SK-MEL-5 (cell line): Measurements from ENCODE around the gene KIAA0753. TPM values are rescaled to one million over a fixed set of nuclear protein-coding genes. Genes with fewer than 3 reads are reported as not detected.

ENCODE experiments used
- DNase-seq: peaks from one replicate; pipeline ENCODE4 v3.0.0-alpha.2; 2016; ENCODE audit warnings: low read depth, low spot score
- in situ Hi-C: cut with HindIII; loops from 2 replicates; pipeline ENCODE4 v1.10.0; 2016; ENCODE audit warnings: low sequenced_read_pairs, high pct_unique_total_duplicates, low pct_unique_long_range_greater_than_20kb
- total RNA-seq: library from RNA; depleted of rRNA; stranded (reverse); fragments of >200 nt; shearing (Covaris generic); gene quantifications from 2 replicates; pipeline ENCODE4 v1.2.3, GENCODE V29; 2014

KIAA0753 gene
- total RNA-seq, 1 experiment from 2014 or later, result 14.9 TPM

GRCh38 chr17:6567528-6568183 is 72.9 kb downstream of the KIAA0753 start:
- no peak for DNase-seq
- in situ Hi-C loops, result no loop called here

- in situ Hi-C loops, result no loop called here
- no peak for DNase-seq
These were observed 79.1 kb downstream of the KIAA0753 start for GRCh38 chr17:6561446-6561845.

- in situ Hi-C loops, result no loop called here
- DNase-seq, result no peak
These were observed 80.0 kb downstream of the KIAA0753 start for GRCh38 chr17:6560496-6560895.

DNA sequence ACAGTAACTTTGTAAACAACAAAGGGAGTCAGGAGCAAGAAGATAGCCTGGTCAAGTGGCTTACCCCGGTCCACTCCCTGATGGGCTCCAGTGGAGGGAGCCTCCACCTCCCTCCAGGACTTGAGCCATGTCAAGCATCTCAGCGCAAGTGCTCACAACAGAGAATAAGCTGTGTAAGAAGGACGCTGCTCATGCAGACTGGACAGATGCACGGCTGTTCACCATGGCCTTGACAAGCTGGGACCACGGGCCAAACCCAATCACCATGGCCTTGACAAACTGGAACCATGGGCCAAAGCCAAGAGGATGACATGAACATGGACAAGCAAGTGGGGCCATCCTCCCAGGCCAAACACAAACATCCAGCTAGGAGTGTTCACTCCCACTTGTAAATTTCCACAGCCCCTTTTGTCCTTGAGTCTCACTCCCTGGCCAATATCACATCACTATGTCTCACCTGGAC is 80.7 kb downstream of the KIAA0753 start:
- in situ Hi-C loops, result no loop called here
- no peak for DNase-seq

DNA sequence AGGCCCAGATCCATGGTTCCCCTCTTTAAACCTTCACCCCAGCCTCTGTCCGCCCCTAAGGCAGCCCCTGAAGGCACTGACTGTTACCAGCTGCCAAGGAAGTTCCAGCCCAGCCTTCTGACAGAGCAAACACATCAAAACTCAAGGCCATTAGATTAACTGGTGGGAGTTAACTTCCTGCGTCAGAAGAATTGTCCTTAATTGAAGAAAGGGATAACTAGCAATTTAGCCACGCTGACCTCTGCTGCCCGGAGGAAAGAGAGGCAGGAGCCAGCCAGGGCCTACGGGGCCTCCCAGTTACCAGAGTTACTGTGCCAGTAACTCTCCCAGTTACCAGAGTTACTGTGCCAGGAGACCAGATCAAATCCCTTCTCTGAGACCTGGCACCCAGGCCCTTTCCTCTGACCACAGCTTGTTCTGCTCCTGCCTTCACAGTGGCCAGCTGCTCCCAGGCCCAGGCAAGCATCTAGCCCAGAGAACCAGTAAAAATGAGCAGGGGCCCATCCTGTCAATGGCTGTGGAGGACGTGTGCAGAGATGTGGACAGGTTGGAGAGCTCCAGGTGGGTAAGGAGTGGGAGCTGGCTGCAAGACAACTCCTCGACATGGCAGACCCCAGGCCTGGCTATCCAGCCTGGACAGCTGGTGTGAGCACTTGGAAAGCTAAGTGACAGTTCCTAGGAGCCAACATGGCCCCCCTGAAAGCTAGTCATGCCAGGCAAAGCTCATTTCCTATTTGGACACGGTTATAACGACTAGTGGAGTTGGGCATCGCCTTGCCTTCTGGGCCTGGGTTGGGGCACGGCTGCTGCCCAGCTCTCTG is 81.4 kb downstream of the KIAA0753 start:
- DNase-seq, result no peak
- in situ Hi-C loops, result no loop called here

DNA sequence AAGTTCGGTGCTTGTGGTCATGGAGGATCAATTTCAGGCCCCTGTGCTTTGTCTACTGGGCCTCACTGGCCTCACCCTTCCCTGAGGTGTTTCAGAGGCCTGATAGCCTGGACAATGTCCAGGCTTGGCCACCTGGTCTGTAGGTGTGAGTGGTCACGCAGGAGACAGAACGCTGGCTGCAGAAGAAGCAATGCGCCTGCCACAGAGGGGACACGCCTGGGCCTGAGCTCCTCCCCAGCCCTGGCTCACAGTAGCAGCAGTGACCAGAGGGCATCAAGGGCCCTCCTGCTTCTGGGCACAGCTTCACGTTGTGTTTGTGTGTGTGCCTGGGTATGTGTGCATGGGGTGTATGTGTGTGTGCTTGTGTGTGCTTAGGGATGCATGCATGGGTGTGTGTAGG is 82.2 kb downstream of the KIAA0753 start:
- in situ Hi-C loops, result no loop called here
- no peak for DNase-seq

DNA sequence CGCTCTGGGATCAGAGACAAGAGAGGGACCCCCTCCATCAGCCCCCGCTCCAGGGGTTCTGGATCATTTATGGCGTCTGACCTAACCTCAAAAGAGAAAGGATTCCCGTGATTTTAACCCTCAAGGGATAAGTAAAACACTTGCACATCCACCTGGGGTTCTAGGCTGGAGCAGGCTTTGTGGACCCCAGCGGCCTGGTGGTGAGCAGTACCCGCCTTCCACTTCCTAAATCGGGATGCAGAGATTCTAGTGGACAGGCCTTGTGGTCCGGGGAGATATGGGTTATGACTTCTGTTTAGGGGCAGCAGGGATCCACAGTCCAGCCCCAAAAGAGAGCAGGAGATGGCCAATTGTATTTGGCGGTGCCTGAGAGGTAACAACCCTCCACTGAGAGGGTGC is 83.5 kb downstream of the KIAA0753 start:
- in situ Hi-C loops, result no loop called here
- no peak for DNase-seq

- DNase-seq, result no peak
- in situ Hi-C loops, result no loop called here
These were observed 84.1 kb downstream of the KIAA0753 start, which contains the start of gene PITPNM3 for GRCh38 chr17:6556121-6557039. PITPNM3 (minus strand) TSS chr17:6556555; CDS start chr17:6556406, 149 bp downstream.

DNA sequence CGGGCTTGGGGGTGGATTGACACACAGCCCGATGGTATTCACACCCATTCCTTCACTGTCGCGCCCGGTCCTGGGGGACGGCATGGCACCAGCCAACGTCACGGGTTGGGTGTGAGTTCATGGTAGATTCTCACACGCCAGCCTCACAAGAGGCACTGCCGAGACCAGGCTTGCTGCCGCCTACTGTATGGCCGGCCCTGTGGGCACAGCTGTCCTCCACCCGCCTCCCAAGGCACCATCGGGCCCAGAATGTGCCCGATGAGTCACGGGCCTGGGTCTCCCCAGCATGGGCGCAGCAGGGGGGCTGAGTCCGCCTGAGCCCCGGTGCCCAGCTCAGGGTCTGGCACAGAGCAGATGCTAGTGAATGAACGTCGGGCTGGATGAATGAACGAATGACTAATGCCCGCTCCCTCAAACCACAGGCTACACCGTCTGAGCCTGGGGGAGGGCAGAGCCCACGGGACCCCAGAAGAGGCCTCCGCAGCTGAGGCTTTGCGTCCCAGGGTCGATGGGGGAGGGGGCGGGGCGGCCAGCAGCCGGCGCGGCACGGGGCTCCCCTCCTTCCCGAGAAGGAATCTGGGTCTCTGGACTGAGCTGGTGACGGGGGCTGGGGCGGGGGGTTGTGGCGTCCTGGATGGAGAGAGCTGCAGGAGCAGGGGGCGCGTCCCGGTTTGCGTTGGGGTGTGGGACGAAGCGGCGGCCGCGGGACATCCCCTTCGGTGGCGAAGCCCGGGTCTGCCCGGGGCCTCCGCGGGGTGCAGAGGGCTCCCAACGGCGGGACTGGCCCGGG is 85.0 kb downstream of the KIAA0753 start:
- DNase-seq, result no peak

GRCh38 chr17:6554871-6555330 is 85.6 kb downstream of the KIAA0753 start:
- in situ Hi-C loops, result no loop called here
- no peak for DNase-seq

More for the DNA sequence above, 85.0 kb downstream of the KIAA0753 start:
- in situ Hi-C loops, result no loop called here

- in situ Hi-C loops, result no loop called here
- DNase-seq, result no peak
These were observed 86.2 kb downstream of the KIAA0753 start for GRCh38 chr17:6554342-6554741.

DNA sequence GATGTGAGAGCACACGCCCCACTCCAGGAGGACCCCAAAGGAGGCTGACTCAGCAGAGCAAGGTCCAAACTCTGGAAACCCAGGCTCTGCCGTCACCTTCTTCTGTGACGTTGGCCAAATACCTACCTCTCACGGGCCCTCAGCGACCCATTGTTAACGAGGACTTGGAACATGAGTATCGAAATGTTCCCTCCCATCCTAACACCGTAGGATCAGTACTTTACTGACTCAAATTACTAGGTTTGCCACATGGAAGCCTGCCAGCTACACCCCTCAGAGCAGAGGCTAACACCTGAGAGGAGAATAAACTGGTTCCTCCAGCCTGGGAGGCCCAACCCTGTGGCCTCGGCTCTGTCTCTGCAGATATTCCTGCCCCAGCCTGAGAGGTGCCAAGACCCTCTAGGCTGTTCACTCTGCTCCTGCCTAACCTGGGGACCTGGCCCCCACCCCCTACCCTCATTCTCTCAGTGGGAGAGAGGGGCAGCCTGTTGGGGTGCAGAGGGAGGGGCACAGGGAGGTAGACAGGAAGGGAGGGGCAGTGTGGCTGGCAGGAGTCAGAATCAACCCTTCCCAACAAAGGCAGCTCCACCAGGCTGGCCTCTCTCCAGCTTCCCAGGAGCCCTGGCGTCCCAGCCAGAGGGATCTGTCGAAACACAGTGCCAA is 88.5 kb downstream of the KIAA0753 start:
- no peak for DNase-seq
- in situ Hi-C loops, result no loop called here

DNA sequence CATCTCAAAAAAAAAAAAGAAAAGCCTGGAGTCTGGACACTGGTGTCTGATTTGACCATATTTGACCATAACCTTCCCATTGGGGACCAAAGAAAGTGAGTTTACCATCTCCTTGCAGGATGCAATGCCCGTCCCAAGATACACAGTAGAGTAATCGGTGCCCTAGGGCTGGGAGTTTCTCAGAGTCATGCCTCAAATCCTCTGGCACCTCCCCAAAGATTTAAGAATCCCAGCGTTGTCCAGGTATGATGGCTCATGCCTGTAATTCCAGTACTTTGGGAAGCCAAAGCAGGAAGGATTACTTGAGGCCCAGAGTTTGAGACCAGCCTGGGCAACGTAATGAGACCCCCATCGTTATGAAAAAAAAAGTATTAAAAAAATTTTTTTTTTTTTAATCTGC is 89.2 kb downstream of the KIAA0753 start:
- no peak for DNase-seq
- in situ Hi-C loops, result no loop called here

DNA sequence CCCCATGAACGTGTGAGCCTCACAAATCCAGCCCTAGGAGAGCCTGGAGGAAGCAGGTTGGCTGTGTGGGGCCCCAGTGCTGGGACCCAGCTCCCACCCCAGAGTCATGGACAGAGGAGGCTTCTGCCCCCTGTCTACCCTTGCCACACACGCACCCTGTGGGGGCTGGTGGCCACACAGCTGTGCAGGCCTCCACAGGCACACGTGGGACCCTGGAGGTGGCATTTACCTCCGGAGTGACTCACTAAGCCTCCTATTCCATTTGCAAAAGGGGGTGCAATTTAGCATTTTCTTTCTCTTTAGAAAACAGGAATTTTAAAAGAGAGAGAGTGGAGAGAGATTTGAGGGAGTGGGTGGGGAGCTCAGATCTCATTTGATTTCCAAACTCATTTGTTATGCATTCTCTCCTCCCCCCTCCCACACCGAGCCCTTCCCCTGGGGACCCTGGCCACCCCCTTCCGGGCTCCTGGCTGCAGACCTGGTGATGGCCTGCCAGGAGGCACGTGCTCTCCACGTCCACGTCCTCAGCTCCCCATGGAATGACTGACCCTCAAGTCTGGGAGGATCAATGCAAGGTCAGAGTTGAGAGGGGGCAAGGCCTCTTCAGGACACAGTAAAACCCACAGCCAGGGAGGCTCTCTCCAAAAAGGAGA is 91.0 kb downstream of the KIAA0753 start:
- in situ Hi-C loops, result no loop called here
- no peak for DNase-seq

GRCh38 chr17:6548578-6549330 is 91.8 kb downstream of the KIAA0753 start:
- no peak for DNase-seq
- in situ Hi-C loops, result no loop called here

GRCh38 chr17:6548034-6548433 is 92.5 kb downstream of the KIAA0753 start:
- DNase-seq, result no peak
- in situ Hi-C loops, result no loop called here
